ENCODE results near the gene CDK5. TPM values are rescaled to one million over a fixed set of nuclear protein-coding genes. Genes with fewer than 3 reads are reported as not detected.
A peak's percentile ranks its signal among the peaks of the same experiment; 100 is the strongest.
"Not testable (repeated sequence)": the region's sequence is repeated elsewhere in the genome, so short reads cannot be mapped to it uniquely, and the experiment has no call there.

CDK5 gene
- total and polyA plus RNA-seq, 9 of the 15 experiments (the other 6 are each of a cell fraction or from before 2014, with no cell fraction given): 3.2 to 38.0 (median 27.5) TPM

DNA sequence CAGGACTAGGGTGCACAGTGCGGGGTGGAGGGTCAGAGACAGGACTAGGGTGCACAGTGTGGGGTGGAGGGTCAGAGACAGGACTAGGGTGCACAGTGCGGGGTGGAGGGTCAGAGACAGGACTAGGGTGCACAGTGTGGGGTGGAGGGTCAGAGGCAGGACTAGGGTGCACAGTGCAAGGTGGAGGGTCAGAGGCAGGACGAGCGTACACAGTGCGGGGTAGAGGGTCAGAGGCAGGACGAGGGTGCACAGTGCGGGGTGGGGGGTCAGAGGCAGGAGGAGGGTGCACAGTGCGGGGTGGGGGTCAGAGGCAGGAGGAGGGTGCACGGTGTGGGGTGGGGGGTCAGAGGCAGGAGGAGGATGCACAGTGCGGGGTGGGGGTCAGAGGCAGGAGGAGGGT, 14.2 kb downstream of the CDK5 start:
- H3K9ac ChIP-seq (ENCODE audit: insufficient read depth in 1 of 2, low read depth in 2 of 2, low read length in 2 of 2); ATAC-seq; H3K27me3 ChIP-seq (ENCODE audit: control insufficient read depth in 2 of 2, insufficient read depth in 2 of 2, low read length in 2 of 2); in situ Hi-C loops (cut with MboI); FAIRE-seq; H3K4me3 ChIP-seq; CTCF ChIA-PET (ENCODE audit: low intra/inter-chr PET ratio); BruUV-seq (replicated peaks); H3K79me2 ChIP-seq (ENCODE audit: control insufficient read depth, insufficient read depth, low read length); intact Hi-C loops (cut with micrococcal nuclease); DNase-seq (ENCODE audit: extremely low read depth in 1 of 4, low spot score in 3 of 4); H2AFZ ChIP-seq (ENCODE audit: low read depth, low read length); H3K9me3 ChIP-seq (replicated peaks; ENCODE audit: control insufficient read depth, insufficient read depth, low read depth, low read length); H3K27ac ChIP-seq (ENCODE audit: extremely low read depth, low read depth, low read length); POLR2A ChIA-PET; H4K20me1 ChIP-seq (replicated peaks; ENCODE audit: control insufficient read depth, insufficient read depth, low read length); H3K4me2 ChIP-seq (ENCODE audit: insufficient read depth, low read length): not testable (repeated sequence)
- WGBS (ENCODE audit: insufficient coverage, low coverage, missing lambda C conversion rate): 73% methylated on average over 5 of the region's 10 CpGs
- Histone ChIP-seq H3K36me3 (ENCODE audit: control insufficient read depth, insufficient read depth, low read length) (peaks cover 21% of the 10 kb centered on the region), H3K9me1 (ENCODE audit: control insufficient read depth, insufficient read depth, low read length) (peaks cover 13% of the 10 kb centered on the region), H3K4me1 (replicated peaks in 1 of 2; ENCODE audit: control insufficient read depth in 2 of 2, insufficient read depth in 2 of 2, low read length in 2 of 2) (peaks cover 23 to 59% of the 10 kb centered on the region in 2 experiments)
- TF ChIP-seq POLR2G (IDR thresholded peaks at IDR 0.05; ENCODE audit: low read depth, low read length) (peak; percentile 13; the same call in 1 of the 2 replicates), RBFOX2 (IDR thresholded peaks at IDR 0.05; ENCODE audit: low read depth, low read length) (0 out of 2 replicates have a peak, but pooled peaks have one; percentile 41)

DNA sequence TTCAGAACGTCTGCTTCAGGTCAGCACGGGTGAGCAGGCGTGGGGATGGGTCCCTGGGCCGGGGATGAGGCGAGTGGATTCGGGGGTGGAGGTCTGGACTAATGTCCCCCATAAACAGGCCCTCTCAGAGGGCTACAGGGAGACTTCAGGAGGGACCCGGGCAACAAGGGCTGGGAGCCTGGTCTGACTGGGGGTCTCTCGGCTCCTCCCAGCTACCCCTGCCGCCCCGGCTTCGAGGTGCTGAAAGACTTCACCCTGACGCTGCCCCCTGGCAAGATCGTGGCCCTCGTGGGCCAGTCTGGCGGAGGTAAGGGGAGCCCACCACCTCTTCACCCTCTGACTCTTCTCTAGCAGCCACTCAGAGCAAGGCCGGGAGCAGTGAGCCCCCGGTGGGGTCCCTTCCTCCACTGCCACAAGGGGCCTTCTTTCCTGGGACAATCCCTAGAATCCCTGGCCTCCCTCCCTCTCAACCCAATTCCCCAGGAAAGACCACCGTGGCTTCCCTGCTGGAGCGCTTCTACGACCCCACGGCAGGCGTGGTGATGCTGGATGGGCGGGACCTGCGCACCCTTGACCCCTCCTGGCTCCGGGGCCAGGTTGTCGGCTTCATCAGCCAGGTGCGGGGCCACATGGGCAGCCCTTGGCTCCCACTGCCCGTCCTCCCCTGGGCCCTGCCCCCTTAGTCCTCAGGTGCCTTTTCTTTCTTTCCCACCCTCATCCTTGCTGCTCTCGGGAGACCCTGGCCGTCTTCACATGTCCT, 16.9 kb downstream of the CDK5 start:
- H4K20me1 ChIP-seq (replicated peaks; ENCODE audit: control insufficient read depth, insufficient read depth, low read length): peaks cover 10% of the 10 kb centered on the region
- H3K27me3 ChIP-seq (ENCODE audit: control insufficient read depth in 2 of 2, insufficient read depth in 2 of 2, low read length in 2 of 2): no peaks in the 10 kb centered on the region
- no peaks in the 10 kb centered on the region for H3K9me3 ChIP-seq (replicated peaks; ENCODE audit: control insufficient read depth, insufficient read depth, low read depth, low read length)
- intact Hi-C loops (cut with micrococcal nuclease): no loop called here
- ChIA-PET CTCF (ENCODE audit: low intra/inter-chr PET ratio) (no interaction called here), POLR2A (interaction anchor here (0.9 to 3.8 kb wide), 5 partner anchors 9 to 69 kb away, joined by 3 to 23 read pairs (median 5); partner anchors contain the start of genes ABCB8 and ASIC3)
- no peak overlapping the region for H3K27ac ChIP-seq (ENCODE audit: extremely low read depth, low read depth, low read length)
- peaks cover 24 to 68% of the 10 kb centered on the region in 2 experiments for H3K4me1 ChIP-seq (replicated peaks in 1 of 2; ENCODE audit: control insufficient read depth in 2 of 2, insufficient read depth in 2 of 2, low read length in 2 of 2)
- ATAC-seq (no peak), DNase-seq (ENCODE audit: extremely low read depth in 1 of 4, low spot score in 3 of 4) (no peak), FAIRE-seq (no peak)
- H3K9ac ChIP-seq (ENCODE audit: insufficient read depth in 1 of 2, low read depth in 2 of 2, low read length in 2 of 2): peak overlapping the region in 1 of 2 experiments; percentile 57; a peak in 2 of 4 replicates
- H3K4me3 ChIP-seq: no peak overlapping the region
- in situ Hi-C loops (cut with MboI): no loop called here
- WGBS (ENCODE audit: insufficient coverage, low coverage, missing lambda C conversion rate): 76% methylated on average over 30 of the region's 30 CpGs
- H3K79me2 ChIP-seq (ENCODE audit: control insufficient read depth, insufficient read depth, low read length): no peaks in the 10 kb centered on the region
- no peak overlapping the region for H2AFZ ChIP-seq (ENCODE audit: low read depth, low read length)
- peaks cover 39% of the 10 kb centered on the region; the same call in 2 of the 3 replicates for H3K36me3 ChIP-seq (ENCODE audit: control insufficient read depth, insufficient read depth, low read length)
- H3K9me1 ChIP-seq (ENCODE audit: control insufficient read depth, insufficient read depth, low read length): peaks cover 13% of the 10 kb centered on the region
- BruUV-seq (replicated peaks): no TSS peak
- H3K4me2 ChIP-seq (ENCODE audit: insufficient read depth, low read length): no peak overlapping the region
- TF ChIP-seq ETV5 (CRISPR knock-in tag; IDR thresholded peaks at IDR 0.05; ENCODE audit: low read depth): 0 out of 2 replicates have a peak, but pooled peaks have one; percentile 10
- TF ChIP-seq, protein P1, sequence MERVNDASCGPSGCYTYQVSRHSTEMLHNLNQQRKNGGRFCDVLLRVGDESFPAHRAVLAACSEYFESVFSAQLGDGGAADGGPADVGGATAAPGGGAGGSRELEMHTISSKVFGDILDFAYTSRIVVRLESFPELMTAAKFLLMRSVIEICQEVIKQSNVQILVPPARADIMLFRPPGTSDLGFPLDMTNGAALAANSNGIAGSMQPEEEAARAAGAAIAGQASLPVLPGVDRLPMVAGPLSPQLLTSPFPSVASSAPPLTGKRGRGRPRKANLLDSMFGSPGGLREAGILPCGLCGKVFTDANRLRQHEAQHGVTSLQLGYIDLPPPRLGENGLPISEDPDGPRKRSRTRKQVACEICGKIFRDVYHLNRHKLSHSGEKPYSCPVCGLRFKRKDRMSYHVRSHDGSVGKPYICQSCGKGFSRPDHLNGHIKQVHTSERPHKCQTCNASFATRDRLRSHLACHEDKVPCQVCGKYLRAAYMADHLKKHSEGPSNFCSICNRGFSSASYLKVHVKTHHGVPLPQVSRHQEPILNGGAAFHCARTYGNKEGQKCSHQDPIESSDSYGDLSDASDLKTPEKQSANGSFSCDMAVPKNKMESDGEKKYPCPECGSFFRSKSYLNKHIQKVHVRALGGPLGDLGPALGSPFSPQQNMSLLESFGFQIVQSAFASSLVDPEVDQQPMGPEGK (CRISPR knock-in tag; IDR thresholded peaks at IDR 0.05; ENCODE audit: borderline replicate concordance): no peak
- TF ChIP-seq, protein P2, sequence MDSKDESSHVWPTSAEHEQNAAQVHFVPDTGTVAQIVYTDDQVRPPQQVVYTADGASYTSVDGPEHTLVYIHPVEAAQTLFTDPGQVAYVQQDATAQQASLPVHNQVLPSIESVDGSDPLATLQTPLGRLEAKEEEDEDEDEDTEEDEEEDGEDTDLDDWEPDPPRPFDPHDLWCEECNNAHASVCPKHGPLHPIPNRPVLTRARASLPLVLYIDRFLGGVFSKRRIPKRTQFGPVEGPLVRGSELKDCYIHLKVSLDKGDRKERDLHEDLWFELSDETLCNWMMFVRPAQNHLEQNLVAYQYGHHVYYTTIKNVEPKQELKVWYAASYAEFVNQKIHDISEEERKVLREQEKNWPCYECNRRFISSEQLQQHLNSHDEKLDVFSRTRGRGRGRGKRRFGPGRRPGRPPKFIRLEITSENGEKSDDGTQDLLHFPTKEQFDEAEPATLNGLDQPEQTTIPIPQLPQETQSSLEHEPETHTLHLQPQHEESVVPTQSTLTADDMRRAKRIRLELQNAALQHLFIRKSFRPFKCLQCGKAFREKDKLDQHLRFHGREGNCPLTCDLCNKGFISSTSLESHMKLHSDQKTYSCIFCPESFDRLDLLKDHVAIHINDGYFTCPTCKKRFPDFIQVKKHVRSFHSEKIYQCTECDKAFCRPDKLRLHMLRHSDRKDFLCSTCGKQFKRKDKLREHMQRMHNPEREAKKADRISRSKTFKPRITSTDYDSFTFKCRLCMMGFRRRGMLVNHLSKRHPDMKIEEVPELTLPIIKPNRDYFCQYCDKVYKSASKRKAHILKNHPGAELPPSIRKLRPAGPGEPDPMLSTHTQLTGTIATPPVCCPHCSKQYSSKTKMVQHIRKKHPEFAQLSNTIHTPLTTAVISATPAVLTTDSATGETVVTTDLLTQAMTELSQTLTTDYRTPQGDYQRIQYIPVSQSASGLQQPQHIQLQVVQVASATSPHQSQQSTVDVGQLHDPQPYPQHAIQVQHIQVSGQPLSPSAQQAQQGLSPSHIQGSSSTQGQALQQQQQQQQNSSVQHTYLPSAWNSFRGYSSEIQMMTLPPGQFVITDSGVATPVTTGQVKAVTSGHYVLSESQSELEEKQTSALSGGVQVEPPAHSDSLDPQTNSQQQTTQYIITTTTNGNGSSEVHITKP (IDR thresholded peaks at IDR 0.05; ENCODE audit: partially characterized antibody): no peak
- TF ChIP-seq, protein P3, sequence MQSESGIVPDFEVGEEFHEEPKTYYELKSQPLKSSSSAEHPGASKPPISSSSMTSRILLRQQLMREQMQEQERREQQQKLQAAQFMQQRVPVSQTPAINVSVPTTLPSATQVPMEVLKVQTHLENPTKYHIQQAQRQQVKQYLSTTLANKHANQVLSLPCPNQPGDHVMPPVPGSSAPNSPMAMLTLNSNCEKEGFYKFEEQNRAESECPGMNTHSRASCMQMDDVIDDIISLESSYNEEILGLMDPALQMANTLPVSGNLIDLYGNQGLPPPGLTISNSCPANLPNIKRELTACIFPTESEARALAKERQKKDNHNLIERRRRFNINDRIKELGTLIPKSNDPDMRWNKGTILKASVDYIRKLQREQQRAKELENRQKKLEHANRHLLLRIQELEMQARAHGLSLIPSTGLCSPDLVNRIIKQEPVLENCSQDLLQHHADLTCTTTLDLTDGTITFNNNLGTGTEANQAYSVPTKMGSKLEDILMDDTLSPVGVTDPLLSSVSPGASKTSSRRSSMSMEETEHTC (IDR thresholded peaks at IDR 0.05): no peak

All from K562 (cell line).